Raji (cell line): ENCODE measurements around the gene NOC2L.

ENCODE experiments used
- POLR2A ChIP-seq: IDR thresholded peaks from 2 replicates; pipeline ENCODE4 v1.6.1; 2011; ENCODE audit warnings: low read depth, low read length, control low read depth; ENCODE audit not compliant: insufficient read depth

The NOC2L gene

DNA sequence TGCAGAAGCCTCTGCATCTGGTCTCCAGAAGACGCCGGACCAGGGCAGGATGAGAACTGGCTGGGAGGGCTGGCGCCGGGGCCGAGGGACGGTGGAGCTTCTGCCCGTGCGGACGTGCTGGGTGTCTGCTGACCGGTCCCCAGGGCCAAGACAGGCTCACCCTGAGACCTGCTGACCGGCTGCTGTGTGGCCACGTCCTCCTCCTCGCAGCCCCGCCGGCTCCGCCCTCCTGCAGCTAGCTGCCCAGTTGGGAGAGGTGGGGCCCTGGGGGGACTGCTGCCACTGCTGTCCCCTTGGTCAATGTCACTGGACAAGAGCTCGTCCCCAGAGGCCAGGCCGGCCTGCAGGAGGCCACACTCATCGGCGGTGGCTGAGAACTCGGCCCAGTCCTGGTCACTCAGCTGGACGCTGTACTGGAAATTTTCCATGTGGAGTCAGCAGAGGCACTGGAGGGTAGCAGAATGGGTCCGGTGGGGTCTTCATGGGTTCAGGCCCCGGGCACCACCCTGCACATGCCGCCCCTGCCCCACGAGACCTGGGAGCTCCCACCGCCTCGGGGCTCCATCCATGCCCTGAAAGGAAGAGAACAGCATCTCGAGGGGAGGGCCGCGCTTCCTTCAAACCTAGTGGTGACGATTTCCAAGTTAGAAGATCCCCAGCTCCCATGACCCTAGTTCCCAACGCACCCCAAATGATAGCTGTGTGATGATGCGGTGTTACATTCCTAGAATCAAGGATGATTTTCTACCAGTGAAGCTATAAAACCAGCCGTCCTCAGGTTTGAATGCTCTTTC lies 21.7 kb upstream of the NOC2L start:
- no peak for TF ChIP-seq POLR2A

GRCh38 chr1:980137-980571 lies 21.1 kb upstream of the NOC2L start:
- no peak for TF ChIP-seq POLR2A

DNA sequence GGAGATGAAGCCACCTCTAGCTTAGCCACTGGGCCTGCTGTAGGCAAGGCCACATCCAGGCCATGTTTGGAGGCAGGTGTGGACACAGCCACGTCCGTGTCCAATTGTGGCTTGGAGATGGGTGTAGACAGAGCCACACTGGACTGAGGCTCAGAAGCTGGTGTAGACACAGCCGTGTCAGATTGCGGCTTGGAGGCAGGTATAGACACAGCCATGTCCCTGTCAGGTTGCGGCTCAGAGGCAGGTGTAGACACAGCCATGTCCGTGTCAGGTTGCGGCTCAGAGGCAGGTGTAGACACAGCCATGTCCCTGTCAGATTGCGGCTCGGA lies 20.7 kb upstream of the NOC2L start:
- TF ChIP-seq POLR2A: no peak

DNA sequence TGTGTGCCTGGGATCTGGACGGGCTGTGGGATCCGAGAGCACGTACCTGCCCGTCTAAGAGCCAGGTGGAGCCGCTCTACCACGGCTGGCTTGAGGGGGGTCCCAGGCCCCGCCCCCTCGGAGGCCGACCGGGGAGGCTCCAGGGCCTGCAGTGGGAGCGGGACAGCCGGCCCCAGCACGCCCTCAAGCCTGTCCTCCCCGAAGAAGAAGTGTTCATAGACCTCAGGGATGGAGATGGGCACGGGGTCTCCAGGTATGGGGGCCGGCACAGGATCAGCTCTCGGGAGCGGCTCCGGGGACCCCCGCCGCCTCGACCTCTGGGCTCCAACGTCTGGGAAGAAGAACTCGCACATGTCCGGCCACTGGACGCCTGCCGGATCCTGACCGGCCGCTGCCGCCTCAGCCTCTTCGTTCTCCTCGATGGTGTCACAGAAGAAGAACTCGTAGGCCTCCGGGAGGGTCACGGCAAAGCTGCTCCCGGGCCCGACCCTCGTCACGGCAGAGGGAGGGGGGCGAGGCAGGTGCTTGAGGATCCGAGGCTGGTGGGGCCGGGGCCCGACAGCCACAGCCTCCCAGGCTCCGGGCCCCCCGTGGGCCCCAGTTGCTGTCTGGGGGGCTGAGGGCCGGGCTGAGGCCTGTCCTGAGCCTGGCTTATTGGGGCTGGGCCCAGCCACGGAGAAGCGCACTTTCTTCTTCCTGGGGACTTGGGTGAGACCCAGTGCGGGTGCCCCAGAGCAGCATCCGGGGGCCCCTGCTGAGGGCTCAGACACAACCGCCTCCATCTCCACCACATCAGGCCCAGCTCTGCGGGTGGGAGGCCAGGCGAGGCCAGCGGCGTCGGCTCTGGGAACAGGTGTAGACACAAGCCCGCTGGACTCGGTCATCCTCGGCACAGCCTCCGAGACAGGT lies 20.0 kb upstream of the NOC2L start:
- no peak for TF ChIP-seq POLR2A

- TF ChIP-seq POLR2A: no peak
Measured at GRCh38 chr1:978069-978834, 19.2 kb upstream of the NOC2L start.

DNA sequence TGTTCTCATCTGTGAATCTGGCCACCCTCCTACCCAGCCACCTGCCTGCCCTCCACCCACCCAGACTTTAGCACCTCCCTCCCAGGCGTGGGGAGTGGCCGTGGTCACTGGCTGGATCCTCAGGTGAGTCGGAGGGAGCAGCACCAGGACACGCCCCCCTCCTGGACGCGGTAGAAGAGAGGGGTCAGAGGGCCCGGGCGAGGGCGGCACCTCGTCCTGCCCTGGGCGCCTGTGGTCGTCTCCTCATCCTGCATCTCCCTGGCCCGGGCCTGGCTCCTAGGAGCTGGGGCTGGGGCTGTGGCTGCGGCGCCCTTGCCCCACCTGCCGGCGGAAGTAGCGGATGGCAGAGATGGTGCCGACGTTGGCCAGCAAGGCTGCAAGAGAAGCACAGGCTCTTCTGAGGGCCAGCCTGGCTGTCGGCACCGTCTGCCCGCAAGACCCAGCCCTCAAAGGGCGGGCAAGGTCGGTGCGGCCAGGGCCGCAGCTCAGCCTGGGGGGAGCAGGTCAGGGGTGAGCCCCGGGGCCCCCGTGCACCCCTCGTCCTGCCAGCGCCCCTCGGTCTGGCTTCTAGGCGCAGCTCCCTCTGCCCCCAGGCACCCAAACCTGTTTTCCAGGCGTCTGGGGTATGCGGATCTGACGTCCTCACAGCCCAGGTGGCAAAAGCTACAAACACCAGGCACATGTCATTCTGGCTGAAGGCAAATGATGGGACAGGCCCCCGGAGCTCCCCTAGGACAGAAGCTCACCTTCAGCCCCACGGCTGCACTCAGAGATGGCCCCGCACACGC lies 17.0 kb upstream of the NOC2L start:
- TF ChIP-seq POLR2A: no peak

DNA sequence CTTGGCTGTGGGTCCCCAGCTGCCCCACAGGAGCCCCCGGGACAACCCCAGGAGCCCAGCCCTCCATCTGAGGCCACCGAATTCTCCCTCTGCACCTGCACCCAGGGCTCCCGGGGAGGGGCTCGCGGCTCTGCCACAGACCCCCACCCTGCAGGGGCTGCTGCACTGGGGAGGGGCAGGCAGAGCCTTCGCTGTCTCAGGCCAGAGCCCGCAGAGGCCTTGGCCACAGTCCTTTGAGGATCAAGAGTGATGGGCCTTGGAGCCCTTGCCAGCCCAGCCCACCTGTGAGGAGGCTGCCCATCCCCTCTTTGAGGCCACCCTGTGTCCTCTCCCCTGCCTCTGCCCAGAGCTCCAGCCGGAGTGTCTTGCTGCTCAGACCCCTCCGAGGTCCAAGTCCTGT lies 16.3 kb upstream of the NOC2L start:
- no peak for TF ChIP-seq POLR2A

- no peak for TF ChIP-seq POLR2A
Measured at GRCh38 chr1:974687-975328, 15.8 kb upstream of the NOC2L start.

DNA sequence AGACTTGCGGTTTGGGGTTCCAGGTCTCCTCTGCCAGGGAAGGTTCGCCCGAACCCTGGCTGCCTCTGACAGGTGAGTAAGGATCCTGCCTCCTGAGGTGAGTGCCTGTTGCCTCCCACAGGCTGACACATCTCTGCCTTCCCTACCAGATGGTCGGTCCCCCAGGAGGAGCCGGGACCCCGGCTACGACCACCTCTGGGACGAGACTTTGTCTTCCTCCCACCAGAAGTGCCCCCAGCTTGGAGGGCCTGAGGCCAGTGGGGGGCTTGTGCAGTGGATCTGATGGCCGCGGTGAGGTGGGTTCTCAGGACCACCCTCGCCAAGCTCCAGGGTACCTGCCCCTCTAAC lies 15.2 kb upstream of the NOC2L start:
- no peak for TF ChIP-seq POLR2A

DNA sequence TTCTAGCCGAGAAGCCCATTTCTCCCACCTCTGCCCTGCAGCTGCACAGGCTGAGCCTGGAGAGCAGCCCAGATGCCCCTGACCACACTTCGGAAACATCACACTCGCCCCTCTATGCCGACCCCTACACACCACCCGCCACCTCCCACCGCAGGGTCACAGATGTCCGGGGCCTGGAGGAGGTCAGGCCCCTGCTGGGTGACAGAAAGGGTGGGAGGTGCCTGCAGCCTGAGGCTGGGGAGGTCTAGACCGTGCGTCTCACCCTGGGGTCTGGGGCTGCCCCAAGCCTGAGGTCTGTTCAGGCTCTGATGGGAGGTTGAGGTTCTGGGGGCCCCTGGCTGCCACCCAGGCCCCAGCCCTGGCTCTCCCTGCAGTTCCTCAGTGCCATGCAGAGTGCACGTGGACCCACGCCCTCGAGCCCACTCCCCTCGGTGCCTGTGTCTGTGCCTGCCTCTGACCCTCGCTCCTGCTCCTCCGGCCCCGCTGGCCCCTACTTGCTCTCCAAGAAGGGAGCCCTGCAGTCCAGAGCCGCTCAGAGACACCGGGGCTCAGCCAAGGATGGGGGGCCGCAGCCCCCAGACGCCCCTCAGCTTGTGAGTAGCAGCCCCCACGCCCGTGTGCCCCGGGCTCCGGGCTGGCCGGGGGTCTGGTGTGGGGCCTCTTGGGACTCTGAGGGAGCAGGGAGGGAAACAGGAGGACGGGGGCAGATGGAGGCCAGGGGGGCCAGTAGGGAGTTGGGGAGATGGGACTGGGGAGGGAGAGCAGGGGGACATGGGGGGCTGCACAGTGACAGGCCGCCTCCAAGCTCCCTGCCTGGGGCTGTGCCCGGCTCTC lies 14.6 kb upstream of the NOC2L start:
- no peak for TF ChIP-seq POLR2A

DNA sequence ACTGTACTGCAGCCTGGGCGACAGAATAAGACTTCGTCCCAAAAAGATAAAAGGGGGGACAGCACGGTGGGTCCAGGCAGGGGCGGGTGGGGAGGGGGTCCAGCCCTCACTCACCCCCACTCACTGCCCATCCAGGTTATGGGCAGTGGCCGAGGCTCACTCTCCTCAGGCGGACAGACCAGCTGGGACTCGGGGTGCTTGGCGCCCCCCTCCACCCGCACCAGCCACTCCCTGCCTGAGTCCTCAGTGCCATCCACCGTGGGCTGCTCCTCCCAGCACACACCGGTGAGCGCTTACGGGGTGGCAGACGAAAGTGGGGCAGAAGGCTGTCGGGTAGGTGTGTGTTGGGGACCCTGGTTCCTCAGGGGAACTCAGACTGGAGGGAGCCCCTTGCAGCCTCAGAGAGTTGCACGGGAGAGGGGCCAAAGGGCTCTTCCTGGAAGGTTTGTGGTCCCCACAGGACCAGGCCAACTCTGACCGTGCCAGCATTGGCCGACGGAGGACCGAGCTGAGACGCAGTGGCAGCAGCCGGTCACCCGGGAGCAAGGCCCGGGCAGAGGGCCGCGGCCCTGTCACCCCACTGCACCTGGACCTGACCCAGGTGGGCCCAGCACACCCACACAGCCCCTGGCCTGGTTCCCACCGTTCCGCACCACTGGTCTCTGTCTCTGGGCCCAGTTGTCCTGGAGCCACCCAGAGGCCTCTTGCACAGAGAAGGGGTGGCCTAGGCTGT lies 13.8 kb upstream of the NOC2L start:
- TF ChIP-seq POLR2A: no peak

GRCh38 chr1:971751-972506 lies 12.9 kb upstream of the NOC2L start:
- TF ChIP-seq POLR2A: no peak
